ENCODE data around the gene PDGFC.

DNA sequence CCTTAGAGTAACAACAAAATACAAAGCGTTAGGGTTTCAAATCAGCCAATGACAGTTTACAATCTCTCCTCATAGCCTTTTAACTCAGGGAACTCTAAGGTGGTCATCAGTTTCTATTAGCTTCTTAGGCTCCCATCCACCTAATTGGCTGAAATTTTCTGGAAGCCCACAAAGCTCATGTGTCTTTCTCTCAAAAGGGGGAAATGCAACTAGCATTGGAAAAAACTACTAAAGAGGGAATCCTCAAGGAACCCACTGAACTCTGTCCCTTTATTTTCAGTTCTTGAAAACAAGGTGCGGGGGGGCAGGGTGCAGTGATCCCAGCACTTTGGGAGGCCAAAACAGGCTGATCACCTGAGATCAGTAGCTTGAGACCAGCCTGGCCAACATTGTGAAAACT is 56.4 kb downstream of the PDGFC start:
- no peak for TF ChIP-seq POLR2AphosphoS5 (IDR thresholded peaks at IDR 0.05; ENCODE audit: borderline replicate concordance, low read depth, low read length)
- TF ChIP-seq EZH2 (IDR thresholded peaks at IDR 0.05), result no peak
- TF ChIP-seq FOXP2 (optimal IDR thresholded peaks at IDR 0.05; ENCODE audit: control extremely low read depth, extremely low read length, insufficient read depth), result no peak
